Mesodermal cell (in vitro differentiated cells): ENCODE results near the gene GRAMD1B.

Source experiments
- H3K27ac ChIP-seq: 2 replicates; pipeline ENCODE4 v1.7.0; 2013; ENCODE audit warnings: mild to moderate bottlenecking, low read depth, low read length, moderate library complexity; ENCODE audit not compliant: severe bottlenecking
- H3K36me3 ChIP-seq: 2 replicates; pipeline ENCODE4 v1.7.1; 2013; ENCODE audit warnings: mild to moderate bottlenecking, low read length, moderate library complexity; ENCODE audit not compliant: control insufficient read depth, insufficient read depth
- H3K4me1 ChIP-seq: one replicate; pipeline ENCODE4 v1.7.1; 2013; ENCODE audit warnings: mild to moderate bottlenecking, low read length; ENCODE audit not compliant: insufficient read depth, control insufficient read depth, poor library complexity, severe bottlenecking
- H3K4me3 ChIP-seq: 2 replicates; pipeline ENCODE4 v1.7.0; 2013; ENCODE audit warnings: low read length, control low read depth, mild to moderate bottlenecking; ENCODE audit not compliant: insufficient read depth, poor library complexity, severe bottlenecking; ENCODE audit errors: extremely low read depth
- H3K9me3 ChIP-seq: 2 replicates; pipeline ENCODE4 v1.7.1; 2013; ENCODE audit warnings: mild to moderate bottlenecking, low read length, moderate library complexity; ENCODE audit not compliant: control insufficient read depth
- WGBS, 2 experiments: methylation state at CpG; one replicate each; pipeline ENCODE4 v1.1.5; 2013; ENCODE audit warnings: missing lambda C conversion rate in 2 of 2; ENCODE audit not compliant: insufficient coverage in 2 of 2; 5-methylcytosine and 5-hydroxymethylcytosine counted together

Gene GRAMD1B

DNA sequence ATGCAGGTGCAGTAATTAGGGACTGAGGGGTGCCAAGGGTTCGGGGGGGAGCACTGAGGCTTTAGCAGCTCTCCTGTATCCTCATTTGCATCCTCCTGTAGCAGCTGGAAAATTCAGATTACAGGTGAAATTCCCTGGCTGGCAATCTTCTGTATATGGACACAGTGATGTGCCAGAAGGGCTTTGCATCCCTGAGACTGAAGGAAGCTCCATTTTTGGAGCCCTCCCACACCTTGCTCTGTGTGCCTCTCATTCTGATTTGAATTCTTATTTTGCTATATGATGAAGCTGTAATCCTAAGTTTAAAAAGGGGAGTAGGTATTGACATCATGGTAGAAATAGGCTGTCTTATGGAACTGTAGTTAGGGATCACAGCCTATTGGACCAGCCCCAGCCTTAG, 177.7 kb downstream of the GRAMD1B start:
- 83% methylated on average over 1 of the region's 1 CpG; no CpG with 5 or more reads in 1 of the 2 experiments for WGBS, 2 experiments
- H3K9me3 ChIP-seq, result no peaks in the 10 kb centered on the region
- H3K36me3 ChIP-seq, result peaks cover 17% of the 10 kb centered on the region

GRCh38 chr11:123608371-123608770, 178.3 kb downstream of the GRAMD1B start:
- H3K4me3 ChIP-seq, result no peak overlapping the region
- no peak overlapping the region for H3K27ac ChIP-seq
- H3K36me3 ChIP-seq, result peaks cover 21% of the 10 kb centered on the region
- WGBS, 2 experiments, result 82 to 95% methylated on average over 9 of the region's 9 CpGs
- no peaks in the 10 kb centered on the region for H3K4me1 ChIP-seq
- H3K9me3 ChIP-seq, result no peaks in the 10 kb centered on the region

More for the DNA sequence above, 177.7 kb downstream of the GRAMD1B start:
- no peak overlapping the region for H3K4me3 ChIP-seq
- no peak overlapping the region for H3K27ac ChIP-seq
- H3K4me1 ChIP-seq, result no peaks in the 10 kb centered on the region

GRCh38 chr11:123608945-123609344, 178.9 kb downstream of the GRAMD1B start:
- no peaks in the 10 kb centered on the region for H3K4me1 ChIP-seq
- no peaks in the 10 kb centered on the region for H3K9me3 ChIP-seq
- peaks cover 27% of the 10 kb centered on the region for H3K36me3 ChIP-seq
- H3K4me3 ChIP-seq, result no peak overlapping the region
- H3K27ac ChIP-seq, result no peak overlapping the region
- WGBS, 2 experiments, result 85 to 88% methylated on average over 7 to 8 of the region's 8 CpGs

DNA sequence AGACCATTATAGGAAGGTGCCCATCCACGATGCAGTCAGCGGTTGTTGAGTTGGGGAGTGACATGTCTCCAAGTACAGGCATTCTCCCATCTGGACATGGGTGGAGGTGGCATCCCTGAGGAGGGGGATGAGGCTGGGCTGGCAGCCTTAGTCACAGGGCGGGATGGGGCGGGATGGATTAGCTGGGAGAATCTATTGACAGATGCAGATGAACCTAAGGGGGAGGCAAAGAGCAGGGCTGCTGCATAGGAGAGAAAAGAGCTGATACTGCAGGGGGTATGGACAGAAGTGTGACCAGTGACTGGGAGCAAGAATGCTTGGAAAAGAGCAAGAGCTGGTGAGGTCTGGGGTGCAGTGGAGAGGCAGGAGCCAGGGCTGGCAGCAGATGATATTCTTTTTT, 181.6 kb downstream of the GRAMD1B start:
- 79 to 83% methylated on average over 3 to 4 of the region's 4 CpGs for WGBS, 2 experiments
- H3K27ac ChIP-seq, result no peak overlapping the region
- H3K4me3 ChIP-seq, result no peak overlapping the region

DNA sequence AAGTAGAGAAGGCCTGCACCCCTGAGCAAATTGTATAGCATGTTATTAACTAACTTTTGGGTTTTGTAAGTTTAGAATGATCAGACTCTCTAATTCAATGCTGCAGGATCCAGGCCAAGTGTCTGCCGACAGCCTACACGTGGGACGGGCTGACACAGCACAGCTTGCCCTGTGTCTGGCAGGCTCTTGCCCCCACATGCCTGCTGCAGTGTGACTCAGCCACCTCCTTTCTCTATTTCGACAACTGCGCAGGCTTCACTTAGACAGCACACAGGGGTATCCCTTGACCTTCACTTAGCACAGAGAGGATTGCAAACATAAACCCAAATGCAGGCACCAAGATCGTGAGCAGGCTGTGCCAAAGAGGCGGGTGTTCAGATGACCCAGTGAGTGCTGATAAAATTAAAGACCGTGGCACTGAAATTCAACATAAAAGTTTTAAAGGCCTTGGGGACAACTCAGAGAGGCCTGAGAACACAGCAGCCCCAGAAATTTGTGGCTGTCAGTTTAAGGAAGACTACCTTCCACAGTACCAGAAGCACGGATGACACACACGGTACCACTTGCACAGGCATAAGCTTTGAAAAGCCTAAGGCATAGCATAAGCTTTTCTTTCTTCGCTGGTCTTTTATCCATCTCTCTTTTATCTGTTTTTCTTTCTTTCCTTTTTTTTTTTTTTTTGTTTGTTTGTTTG, 186.6 kb downstream of the GRAMD1B start:
- Histone ChIP-seq H3K4me3 (no peak overlapping the region), H3K36me3 (peaks cover 15% of the 10 kb centered on the region), H3K27ac (no peak overlapping the region), H3K4me1 (peaks cover 8% of the 10 kb centered on the region), H3K9me3 (no peaks in the 10 kb centered on the region)
- 85 to 87% methylated on average over 10 of the region's 11 CpGs for WGBS, 2 experiments

More for the DNA sequence above, 181.6 kb downstream of the GRAMD1B start:
- no peaks in the 10 kb centered on the region for H3K9me3 ChIP-seq
- peaks cover 4% of the 10 kb centered on the region for H3K4me1 ChIP-seq
- H3K36me3 ChIP-seq, result peaks cover 21% of the 10 kb centered on the region

DNA sequence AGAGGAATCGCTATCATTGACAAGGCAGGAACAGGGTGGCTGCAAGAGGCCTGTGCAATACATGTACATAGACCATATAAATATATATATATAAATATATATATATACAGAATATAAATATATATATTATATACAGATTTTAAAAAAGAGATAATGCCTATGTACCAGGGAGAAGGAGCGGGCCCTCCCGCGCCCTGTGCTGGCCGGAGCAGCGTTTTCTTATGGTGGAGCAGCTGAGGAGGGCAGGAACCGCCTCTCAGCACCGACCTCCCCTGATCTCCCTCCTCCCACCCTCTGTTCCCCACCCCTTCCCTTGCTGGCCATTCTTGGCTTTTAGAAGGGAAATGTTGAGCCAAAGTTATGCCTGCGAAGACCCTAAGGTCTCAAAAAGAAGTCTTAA, 192.5 kb downstream of the GRAMD1B start:
- WGBS, 2 experiments, result 93 to 100% methylated on average over 4 to 6 of the region's 9 CpGs
- H3K9me3 ChIP-seq, result no peaks in the 10 kb centered on the region
- peaks cover 9% of the 10 kb centered on the region for H3K36me3 ChIP-seq
- H3K27ac ChIP-seq, result no peak overlapping the region
- no peak overlapping the region for H3K4me3 ChIP-seq
- no peaks in the 10 kb centered on the region for H3K4me1 ChIP-seq

- peaks cover 5% of the 10 kb centered on the region for H3K4me1 ChIP-seq
- 100% methylated on average over 1 of the region's 2 CpGs for WGBS, 2 experiments
- peaks cover 4% of the 10 kb centered on the region for H3K36me3 ChIP-seq
- no peak overlapping the region for H3K4me3 ChIP-seq
- no peak overlapping the region for H3K27ac ChIP-seq
- H3K9me3 ChIP-seq, result no peaks in the 10 kb centered on the region
Observed at GRCh38 chr11:123624974-123625373, 194.9 kb downstream of the GRAMD1B start.

DNA sequence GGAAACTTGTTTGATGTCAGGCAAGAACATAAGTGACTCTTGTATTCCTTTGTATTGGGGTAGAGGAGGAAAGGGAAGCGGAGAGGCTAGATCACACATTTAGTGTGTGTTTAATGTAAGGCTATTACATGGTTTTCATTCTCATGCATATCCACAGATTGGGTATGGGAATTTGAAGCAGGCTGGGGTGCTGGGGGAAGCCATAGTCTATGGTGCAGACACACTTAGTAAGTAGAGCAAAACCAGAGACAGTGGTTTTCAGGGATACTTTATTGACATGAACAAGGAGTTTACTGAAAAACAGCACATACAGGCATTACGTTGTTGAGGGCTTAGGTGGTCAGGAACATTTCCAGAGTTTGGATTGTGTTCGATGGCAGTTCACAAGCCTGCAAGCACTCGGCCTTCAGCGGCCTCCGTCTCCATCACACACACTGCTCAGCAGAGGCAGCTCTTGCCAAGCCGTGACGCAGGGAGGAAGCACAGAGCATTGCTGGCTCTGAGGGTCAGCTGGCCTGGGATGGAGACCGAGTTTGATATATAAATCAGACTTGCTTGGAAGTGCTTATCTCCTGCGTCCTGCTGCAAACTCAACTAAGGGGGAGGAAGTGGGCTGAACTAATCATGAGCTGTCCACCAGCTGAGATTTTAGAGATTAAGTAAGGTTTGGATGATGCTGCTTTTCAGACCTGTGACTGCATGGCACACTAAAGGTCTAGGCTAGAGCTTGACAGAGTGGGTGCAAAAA, 199.0 kb downstream of the GRAMD1B start:
- H3K27ac ChIP-seq, result no peak overlapping the region
- H3K4me1 ChIP-seq, result peaks cover 5% of the 10 kb centered on the region
- no peak overlapping the region for H3K4me3 ChIP-seq
- WGBS, 2 experiments, result 77 to 81% methylated on average over 9 to 10 of the region's 10 CpGs
- no peaks in the 10 kb centered on the region for H3K36me3 ChIP-seq
- no peaks in the 10 kb centered on the region for H3K9me3 ChIP-seq

DNA sequence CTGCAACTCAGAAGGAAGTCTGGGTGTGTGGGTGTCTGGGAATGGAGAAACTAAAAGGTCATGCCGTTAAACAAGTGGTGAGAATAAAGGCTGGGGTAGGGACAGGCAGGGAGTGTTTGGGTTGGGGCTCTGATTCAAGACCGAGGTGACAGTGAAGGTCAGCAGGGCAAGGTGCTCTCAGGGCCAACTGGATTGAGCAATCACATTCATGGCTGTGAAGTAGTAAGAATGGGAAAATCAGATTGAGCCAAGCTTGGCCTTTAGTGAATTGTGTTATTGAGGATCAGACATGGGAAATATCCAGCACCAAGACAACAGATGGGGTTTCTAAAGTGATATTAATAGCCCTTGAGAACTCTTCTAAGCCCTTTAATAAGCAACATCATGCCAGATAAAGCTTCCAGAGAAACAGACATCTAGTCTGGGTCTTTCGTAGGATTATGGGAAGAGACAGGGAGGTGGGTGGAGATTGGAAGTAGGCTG, 200.1 kb downstream of the GRAMD1B start:
- Histone ChIP-seq H3K36me3 (no peaks in the 10 kb centered on the region), H3K4me3 (no peak overlapping the region), H3K4me1 (peaks cover 5% of the 10 kb centered on the region), H3K27ac (no peak overlapping the region), H3K9me3 (no peaks in the 10 kb centered on the region)
- 84 to 90% methylated on average over 1 to 2 of the region's 3 CpGs for WGBS, 2 experiments

- H3K9me3 ChIP-seq, result no peaks in the 10 kb centered on the region
- WGBS, 2 experiments, result 88% methylated on average over 5 of the region's 5 CpGs; no CpG with 5 or more reads in 1 of the 2 experiments
- no peak overlapping the region for H3K27ac ChIP-seq
- no peak overlapping the region for H3K4me3 ChIP-seq
- H3K4me1 ChIP-seq, result no peaks in the 10 kb centered on the region
- no peaks in the 10 kb centered on the region for H3K36me3 ChIP-seq
Observed at GRCh38 chr11:123640029-123640428, 210.0 kb downstream of the GRAMD1B start.
